Uterus (tissue), 4 donors: Measurements from ENCODE around the gene PF4V1. TPM values are rescaled to one million over a fixed set of nuclear protein-coding genes. Genes with fewer than 3 reads are reported as not detected.

ENCODE experiments used
- DNase-seq, 2 donors: peaks; one replicate each; pipeline ENCODE4 v3.0.0-alpha.2; 2019 to 2020
- H3K27ac ChIP-seq, 2 donors: fragments of 200-600 bp; sonication (generic); 1 replicate in 1 of 2; 2 replicates in 1 of 2; pipeline ENCODE4 v1.5.1; 2016 to 2018
- H3K27me3 ChIP-seq, 2 donors: fragments of 200-600 bp; sonication (generic); one replicate each; pipeline ENCODE4 v1.5.1; 2018 to 2019; ENCODE audit warnings: control low read depth in 1 of 2
- H3K36me3 ChIP-seq, 2 donors: fragments of 200-600 bp; sonication (generic); one replicate each; pipeline ENCODE4 v1.5.1; 2019; ENCODE audit warnings: control low read depth in 1 of 2
- H3K4me1 ChIP-seq, 2 donors: fragments of 200-600 bp; sonication (generic); one replicate each; pipeline ENCODE4 v1.5.1; 2018 to 2019; ENCODE audit warnings: control low read depth in 1 of 2
- H3K4me3 ChIP-seq, 2 donors: fragments of 200-600 bp; sonication (generic); 1 replicate in 1 of 2; 2 replicates in 1 of 2; pipeline ENCODE4 v1.5.1; 2018 to 2019; ENCODE audit warnings: mild to moderate bottlenecking in 1 of 2
- H3K9me3 ChIP-seq, 2 donors: fragments of 200-600 bp; sonication (generic); one replicate each; pipeline ENCODE4 v1.5.1; 2019; ENCODE audit warnings: control low read depth in 1 of 2
- POLR2A ChIP-seq, 2 donors: fragments of 450-650 bp; IDR thresholded peaks; one replicate each; pipeline ENCODE4 v1.6.1; 2016; ENCODE audit warnings: antibody characterized with exemption in 2 of 2, mild to moderate bottlenecking in 1 of 2, moderate library complexity in 1 of 2
- intact Hi-C: fragments of 100-400 bp; cut with DNase I; formaldehyde crosslinking; loops from one replicate; pipeline ENCODE4 v1.15.1; 2023; ENCODE audit warnings: low total_unique reads
- total RNA-seq, 4 donors: library from RNA; depleted of rRNA in 3 of 4; stranded (reverse); fragments of >200 nt in 3 of 4; gene quantifications; one replicate each; pipeline versions ENCODE4 v1.1.0 to v1.2.4, GENCODE V29; 2014 to 2023
- TF ChIP-seq, protein P1 (sequence below), 4 experiments: fragments of 200-600 bp in 2 of 4; fragments of 450-650 bp in 2 of 4; sonication (generic) in 2 of 4; IDR thresholded peaks; one replicate each; pipeline ENCODE4 v1.5.1; 2016 to 2019; ENCODE audit warnings: antibody characterized with exemption in 4 of 4, mild to moderate bottlenecking in 2 of 4, moderate library complexity in 1 of 4
- donor health status: DM: yes; HTN: yes; CAD: no.

PF4V1 gene, protein sequence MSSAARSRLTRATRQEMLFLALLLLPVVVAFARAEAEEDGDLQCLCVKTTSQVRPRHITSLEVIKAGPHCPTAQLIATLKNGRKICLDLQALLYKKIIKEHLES
- not detected for total RNA-seq

DNA sequence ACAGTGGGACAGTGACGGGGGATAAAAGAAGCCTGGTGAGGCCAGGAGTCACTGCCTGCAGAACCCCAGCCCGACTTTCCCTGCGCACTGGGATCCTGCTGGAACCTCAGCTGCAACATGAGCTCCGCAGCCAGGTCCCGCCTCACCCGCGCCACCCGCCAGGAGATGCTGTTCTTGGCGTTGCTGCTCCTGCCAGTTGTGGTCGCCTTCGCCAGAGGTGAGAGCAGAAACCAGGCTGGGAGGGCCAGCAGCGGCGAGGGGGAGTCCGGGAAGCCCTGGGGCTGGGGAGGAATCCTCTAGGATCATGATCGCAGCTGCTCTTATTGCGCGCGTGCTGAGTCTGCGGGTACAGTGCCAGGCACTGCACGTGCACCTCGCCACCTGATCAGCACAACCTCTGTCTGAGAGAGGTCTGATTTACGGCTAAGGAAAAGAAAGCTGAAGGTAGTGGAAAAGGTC, at the start of gene PF4V1:
PF4V1 (plus strand) TSS at position 51 of the 459 bp plus-strand sequence; CDS start at position 118, 67 bp downstream.
- TF ChIP-seq, protein P1, sequence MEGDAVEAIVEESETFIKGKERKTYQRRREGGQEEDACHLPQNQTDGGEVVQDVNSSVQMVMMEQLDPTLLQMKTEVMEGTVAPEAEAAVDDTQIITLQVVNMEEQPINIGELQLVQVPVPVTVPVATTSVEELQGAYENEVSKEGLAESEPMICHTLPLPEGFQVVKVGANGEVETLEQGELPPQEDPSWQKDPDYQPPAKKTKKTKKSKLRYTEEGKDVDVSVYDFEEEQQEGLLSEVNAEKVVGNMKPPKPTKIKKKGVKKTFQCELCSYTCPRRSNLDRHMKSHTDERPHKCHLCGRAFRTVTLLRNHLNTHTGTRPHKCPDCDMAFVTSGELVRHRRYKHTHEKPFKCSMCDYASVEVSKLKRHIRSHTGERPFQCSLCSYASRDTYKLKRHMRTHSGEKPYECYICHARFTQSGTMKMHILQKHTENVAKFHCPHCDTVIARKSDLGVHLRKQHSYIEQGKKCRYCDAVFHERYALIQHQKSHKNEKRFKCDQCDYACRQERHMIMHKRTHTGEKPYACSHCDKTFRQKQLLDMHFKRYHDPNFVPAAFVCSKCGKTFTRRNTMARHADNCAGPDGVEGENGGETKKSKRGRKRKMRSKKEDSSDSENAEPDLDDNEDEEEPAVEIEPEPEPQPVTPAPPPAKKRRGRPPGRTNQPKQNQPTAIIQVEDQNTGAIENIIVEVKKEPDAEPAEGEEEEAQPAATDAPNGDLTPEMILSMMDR (IDR thresholded peaks at IDR 0.05) = no peak
- no peak for TF ChIP-seq POLR2A (IDR thresholded peaks at IDR 0.05)
- Histone ChIP-seq H3K4me3 (no peak within 1 kb of the TSS), H3K36me3 (no peaks in the 10 kb centered on the region), H3K9me3 (no peaks in the 10 kb centered on the region), H3K27ac (no peak within 1 kb of the TSS), H3K27me3 (no peaks in the 10 kb centered on the region), H3K4me1 (no peaks in the 10 kb centered on the region)
- no peak for DNase-seq
- intact Hi-C loops = no loop called here

DNA sequence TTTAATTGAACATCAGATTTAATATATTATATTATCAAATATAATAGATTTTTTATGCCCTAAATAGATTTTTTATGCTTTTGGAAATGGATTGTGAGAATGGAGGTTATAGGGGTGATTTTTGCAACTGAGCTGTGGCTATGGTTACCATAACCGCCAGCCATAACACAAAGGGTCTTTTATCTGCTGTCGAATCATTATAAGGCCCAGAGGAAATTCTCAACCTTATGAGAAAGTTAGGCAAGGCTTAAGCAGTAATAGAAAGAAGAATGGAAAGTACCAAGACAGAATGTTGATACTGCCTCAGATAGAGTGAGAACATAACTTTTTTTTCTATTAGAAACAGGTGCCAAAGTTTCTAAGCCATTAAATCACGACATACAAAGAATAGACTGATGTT, 42.9 kb upstream of the PF4V1 start:
- H3K4me3 ChIP-seq = no peak overlapping the region
- H3K4me1 ChIP-seq = no peaks in the 10 kb centered on the region
- no peak overlapping the region for H3K27ac ChIP-seq
- H3K9me3 ChIP-seq = no peaks in the 10 kb centered on the region
- no peaks in the 10 kb centered on the region for H3K36me3 ChIP-seq
- DNase-seq = no peak
- TF ChIP-seq, protein P1 (IDR thresholded peaks at IDR 0.05) = no peak
- no peak for TF ChIP-seq POLR2A (IDR thresholded peaks at IDR 0.05)
- H3K27me3 ChIP-seq = no peaks in the 10 kb centered on the region
- intact Hi-C loops = no loop called here

DNA sequence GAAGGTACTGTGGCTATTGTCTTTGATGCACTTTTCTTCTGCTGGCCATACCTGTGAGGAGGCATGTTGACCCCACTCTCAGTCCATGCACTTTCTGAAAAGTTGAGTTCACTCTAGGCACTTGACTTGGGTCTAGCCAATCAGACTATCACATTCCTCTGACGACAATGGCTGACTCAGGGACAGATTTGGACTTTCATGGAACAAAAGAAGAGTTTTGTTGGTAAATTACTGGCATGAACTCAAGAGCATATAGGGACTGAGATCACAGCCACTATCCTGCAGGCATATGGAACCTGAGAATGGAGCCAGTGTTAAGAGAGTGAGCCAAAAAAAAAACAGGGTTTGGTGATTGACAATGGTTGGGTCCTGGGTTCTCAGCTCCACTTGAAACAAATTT, 41.3 kb upstream of the PF4V1 start:
- TF ChIP-seq, protein P1 (IDR thresholded peaks at IDR 0.05) = no peak
- no peak for TF ChIP-seq POLR2A (IDR thresholded peaks at IDR 0.05)
- Histone ChIP-seq H3K4me1 (no peaks in the 10 kb centered on the region), H3K27ac (no peak overlapping the region), H3K4me3 (no peak overlapping the region), H3K9me3 (no peaks in the 10 kb centered on the region), H3K27me3 (no peaks in the 10 kb centered on the region), H3K36me3 (no peaks in the 10 kb centered on the region)
- DNase-seq = no peak
- intact Hi-C loops = no loop called here

DNA sequence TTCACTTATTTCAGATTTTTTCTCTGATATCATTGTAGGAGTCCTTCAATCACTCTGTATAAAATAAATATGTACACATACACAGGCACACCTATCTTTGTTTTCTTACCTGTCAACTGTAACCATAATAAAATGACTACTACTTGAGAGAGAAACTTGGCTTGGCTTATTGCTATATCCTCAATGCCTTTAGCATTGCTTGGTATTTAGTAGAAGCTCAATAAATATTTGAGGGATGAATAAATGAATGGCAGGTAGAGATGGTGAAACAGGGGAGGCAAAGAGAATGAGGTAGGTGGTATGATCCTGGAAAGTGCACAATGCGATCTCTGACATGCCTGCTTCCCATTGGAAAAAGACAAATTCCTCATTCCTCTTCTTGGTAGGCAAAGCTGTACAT, 38.4 kb upstream of the PF4V1 start:
- DNase-seq = no peak
- no peaks in the 10 kb centered on the region for H3K27me3 ChIP-seq
- intact Hi-C loops = no loop called here
- TF ChIP-seq, protein P1 (IDR thresholded peaks at IDR 0.05) = no peak
- TF ChIP-seq POLR2A (IDR thresholded peaks at IDR 0.05) = no peak
- no peaks in the 10 kb centered on the region for H3K4me1 ChIP-seq
- no peaks in the 10 kb centered on the region for H3K9me3 ChIP-seq
- H3K36me3 ChIP-seq = no peaks in the 10 kb centered on the region
- H3K4me3 ChIP-seq = no peak overlapping the region
- H3K27ac ChIP-seq = no peak overlapping the region

DNA sequence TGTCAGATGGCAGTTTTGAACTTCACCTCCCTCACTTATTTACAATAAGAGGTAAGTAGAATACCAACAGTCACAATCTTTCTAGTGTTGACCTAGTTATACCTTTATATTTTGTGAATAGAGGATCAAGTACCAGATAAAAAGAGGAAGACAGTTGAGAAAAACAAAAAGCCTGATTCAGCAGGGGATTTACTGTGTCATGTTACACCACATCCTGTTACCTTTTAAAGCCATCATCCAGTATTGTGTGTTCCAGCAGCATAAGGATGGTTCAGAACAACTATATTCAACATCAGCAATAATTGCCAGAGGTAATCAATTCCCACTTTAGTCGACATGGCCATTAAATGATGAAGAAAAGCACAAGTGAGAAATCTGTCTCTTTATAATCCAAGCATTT, 38.0 kb upstream of the PF4V1 start:
- no peaks in the 10 kb centered on the region for H3K4me1 ChIP-seq
- H3K4me3 ChIP-seq = no peak overlapping the region
- intact Hi-C loops = no loop called here
- no peaks in the 10 kb centered on the region for H3K36me3 ChIP-seq
- no peak for DNase-seq
- no peak overlapping the region for H3K27ac ChIP-seq
- H3K9me3 ChIP-seq = no peaks in the 10 kb centered on the region
- H3K27me3 ChIP-seq = no peaks in the 10 kb centered on the region
- TF ChIP-seq POLR2A (IDR thresholded peaks at IDR 0.05) = no peak
- TF ChIP-seq, protein P1 (IDR thresholded peaks at IDR 0.05) = no peak
